H1 (cell line): ENCODE data around the gene TTC27. TPM values are rescaled to one million over a fixed set of nuclear protein-coding genes. Genes with fewer than 3 reads are reported as not detected.

ENCODE experiments used
- CTCF ChIA-PET: fragments of 300-600 bp; sonication (Branson Sonifier 250); formaldehyde crosslinking; loops from one replicate; lab custom pipeline; 2021; ENCODE audit not compliant: partially characterized antibody; lab: Charles Lee
- POLR2A ChIA-PET: fragments of 300-600 bp; sonication (Branson Sonifier 250); formaldehyde crosslinking; loops from one replicate; lab custom pipeline; 2021; ENCODE audit warnings: inconsistent platforms; ENCODE audit not compliant: partially characterized antibody; lab: Charles Lee
- DNase-seq, 2 experiments: peaks; one replicate each; pipeline versions ENCODE4 v3.0.0 to v3.0.0-alpha.2; 2010 to 2022; ENCODE audit warnings: low spot score in 2 of 2, low read depth in 1 of 2, mixed read lengths in 1 of 2
- FAIRE-seq: peaks from 2 replicates; lab custom pipeline; 2011; peaks lifted over from hg19 to GRCh38; lab: Jason Lieb, UNC
- H2AFZ ChIP-seq: 2 replicates; pipeline ENCODE4 v1.8.1; 2012; ENCODE audit warnings: low read length, inconsistent platforms
- H2AK5ac ChIP-seq: 2 replicates; pipeline ENCODE4 v1.6.1; 2013; ENCODE audit warnings: low read depth, low read length
- H2BK120ac ChIP-seq: replicated peaks from 2 replicates; pipeline ENCODE3; 2013; ENCODE audit warnings: low read depth, low read length, inconsistent platforms
- H2BK12ac ChIP-seq: 2 replicates; pipeline ENCODE4 v1.6.1; 2013; ENCODE audit warnings: low read depth, low read length
- H2BK15ac ChIP-seq: 2 replicates; pipeline ENCODE4 v1.6.1; 2013; ENCODE audit warnings: low read length
- H2BK20ac ChIP-seq: 2 replicates; pipeline ENCODE4 v1.6.1; 2013; ENCODE audit warnings: low read length
- H2BK5ac ChIP-seq: 2 replicates; pipeline ENCODE4 v1.6.1; 2013; ENCODE audit warnings: low read depth, low read length
- H3K14ac ChIP-seq: 2 replicates; pipeline ENCODE4 v1.6.1; 2013; ENCODE audit warnings: inconsistent platforms; ENCODE audit not compliant: insufficient read length
- H3K18ac ChIP-seq: 2 replicates; pipeline ENCODE4 v1.6.1; 2013; ENCODE audit warnings: low read length; ENCODE audit errors: extremely low read depth
- H3K23ac ChIP-seq: 2 replicates; pipeline ENCODE4 v1.6.1; 2013; ENCODE audit warnings: inconsistent platforms; ENCODE audit not compliant: insufficient read length
- H3K23me2 ChIP-seq: 2 replicates; pipeline ENCODE4 v1.6.1; 2013; ENCODE audit warnings: low read depth, low read length
- H3K27ac ChIP-seq: 2 replicates; pipeline ENCODE4 v1.6.1; 2011; ENCODE audit warnings: low read depth, low read length, inconsistent platforms
- H3K27me3 ChIP-seq, 4 experiments: replicated peaks in 1 of 4; 1 replicate in 1 of 4; 2 replicates in 3 of 4; pipeline versions ENCODE4 v1.6.1 to v1.8.1; 2011 to 2013; ENCODE audit warnings: low read length in 3 of 4, mild to moderate bottlenecking in 3 of 4, inconsistent platforms in 2 of 4, mixed read lengths in 2 of 4, moderate library complexity in 1 of 4; ENCODE audit not compliant: control insufficient read depth in 3 of 4, insufficient read depth in 3 of 4; ENCODE audit errors: extremely low read depth in 1 of 4
- H3K36me3 ChIP-seq, 4 experiments: 2 replicates each; pipeline versions ENCODE4 v1.6.1 to v1.8.1; 2011 to 2013; ENCODE audit warnings: mild to moderate bottlenecking in 4 of 4, low read length in 3 of 4, moderate library complexity in 2 of 4, control low read depth in 1 of 4, inconsistent platforms in 1 of 4; ENCODE audit not compliant: insufficient read depth in 4 of 4, control insufficient read depth in 2 of 4
- H3K4ac ChIP-seq: replicated peaks from 2 replicates; pipeline ENCODE3; 2013; ENCODE audit warnings: low read length, low read depth, mixed read lengths, inconsistent platforms; ENCODE audit not compliant: insufficient read length
- H3K4me1 ChIP-seq, 4 experiments: replicated peaks in 1 of 4; 1 replicate in 1 of 4; 2 replicates in 3 of 4; pipeline versions ENCODE4 v1.6.1 to v1.8.1; 2011 to 2013; ENCODE audit warnings: low read length in 3 of 4, inconsistent platforms in 2 of 4, mixed read lengths in 1 of 4; ENCODE audit not compliant: insufficient read depth in 4 of 4, control insufficient read depth in 3 of 4
- H3K4me2 ChIP-seq, 2 experiments: 2 replicates each; pipeline versions ENCODE4 v1.6.1 to v1.8.1; 2011 to 2013; ENCODE audit warnings: low read depth in 2 of 2, low read length in 2 of 2, control low read depth in 1 of 2, inconsistent platforms in 1 of 2, mild to moderate bottlenecking in 1 of 2; ENCODE audit not compliant: insufficient read depth in 1 of 2
- H3K4me3 ChIP-seq, 4 experiments: fragments of 200-600, 300-600 bp in 1 of 4; sonication (generic), shearing (Covaris generic), sonication (Bioruptor Twin) in 1 of 4; 2 replicates each; pipeline versions ENCODE4 v1.5.1 to v1.8.1; 2011 to 2016; ENCODE audit warnings: low read length in 4 of 4, low read depth in 3 of 4, control low read depth in 2 of 4, inconsistent platforms in 2 of 4, mild to moderate bottlenecking in 2 of 4, mixed read lengths in 1 of 4, moderate library complexity in 1 of 4; ENCODE audit not compliant: insufficient read depth in 2 of 4; ENCODE audit errors: extremely low read depth in 1 of 4
- H3K56ac ChIP-seq: replicated peaks from 2 replicates; pipeline ENCODE3; 2013; ENCODE audit warnings: low read depth, mild to moderate bottlenecking, mixed read lengths, low read length, inconsistent platforms; ENCODE audit not compliant: insufficient read length
- H3K79me1 ChIP-seq: 2 replicates; pipeline ENCODE4 v1.6.1; 2013; ENCODE audit warnings: low read depth, low read length, control low read depth
- H3K79me2 ChIP-seq, 2 experiments: 2 replicates each; pipeline versions ENCODE4 v1.6.1 to v1.8.1; 2012 to 2013; ENCODE audit warnings: low read length in 2 of 2, mild to moderate bottlenecking in 2 of 2, inconsistent platforms in 1 of 2; ENCODE audit not compliant: insufficient read depth in 2 of 2, control insufficient read depth in 1 of 2
- H3K9ac ChIP-seq, 4 experiments: replicated peaks in 1 of 4; 1 replicate in 1 of 4; 2 replicates in 3 of 4; pipeline versions ENCODE4 v1.6.1 to v1.8.1; 2011 to 2013; ENCODE audit warnings: low read depth in 3 of 4, low read length in 3 of 4, control low read depth in 2 of 4, mild to moderate bottlenecking in 2 of 4, moderate library complexity in 2 of 4, inconsistent platforms in 1 of 4; ENCODE audit errors: extremely low read depth in 1 of 4
- H3K9me3 ChIP-seq, 2 experiments: 2 replicates each; pipeline versions ENCODE4 v1.6.1 to v1.8.1; 2012 to 2013; ENCODE audit warnings: mild to moderate bottlenecking in 2 of 2, moderate library complexity in 2 of 2, control low read depth in 1 of 2, inconsistent platforms in 1 of 2, low read depth in 1 of 2, low read length in 1 of 2, mixed read lengths in 1 of 2; ENCODE audit not compliant: insufficient read depth in 2 of 2
- H4K20me1 ChIP-seq, 2 experiments: replicated peaks in 1 of 2; 2 replicates each; pipeline versions ENCODE3 to v1.8.1; 2011 to 2013; ENCODE audit warnings: inconsistent platforms in 2 of 2, low read length in 2 of 2, mild to moderate bottlenecking in 1 of 2; ENCODE audit not compliant: insufficient read depth in 2 of 2, control insufficient read depth in 1 of 2
- H4K5ac ChIP-seq: 2 replicates; pipeline ENCODE4 v1.6.1; 2013; ENCODE audit warnings: low read length, low read depth, mixed read lengths, inconsistent platforms; ENCODE audit not compliant: insufficient read length
- H4K8ac ChIP-seq: 2 replicates; pipeline ENCODE4 v1.8.0; 2013; ENCODE audit warnings: mild to moderate bottlenecking, moderate library complexity, low read length, inconsistent platforms; ENCODE audit not compliant: insufficient read depth; ENCODE audit errors: extremely low read depth
- H4K91ac ChIP-seq: replicated peaks from 2 replicates; pipeline ENCODE3; 2013; ENCODE audit warnings: low read length, mixed read lengths, inconsistent platforms; ENCODE audit not compliant: insufficient read length
- CEBPB ChIP-seq: IDR thresholded peaks from 2 replicates; pipeline ENCODE4 v1.6.1; 2012; ENCODE audit warnings: low read depth, low read length
- CTCF ChIP-seq, 3 experiments: IDR thresholded peaks; 1 replicate in 2 of 3; 2 replicates in 1 of 3; pipeline versions ENCODE4 v1.5.1 to v1.6.1; 2011; ENCODE audit warnings: low read length in 3 of 3, mild to moderate bottlenecking in 3 of 3, inconsistent platforms in 2 of 3, low read depth in 1 of 3, moderate library complexity in 1 of 3; ENCODE audit not compliant: insufficient read depth in 1 of 3; ENCODE audit errors: control extremely low read depth in 1 of 3
- GABPA ChIP-seq: IDR thresholded peaks from 2 replicates; pipeline ENCODE4 v1.6.1; 2011; ENCODE audit warnings: mild to moderate bottlenecking, low read length, moderate library complexity, borderline replicate concordance; ENCODE audit not compliant: insufficient read depth
- HDAC2 ChIP-seq, 2 experiments: fragments of 300-600 bp in 1 of 2; sonication (generic) in 1 of 2; IDR thresholded peaks; 2 replicates each; pipeline ENCODE4 v1.6.1; 2011 to 2012; ENCODE audit warnings: low read depth in 2 of 2, low read length in 2 of 2, mild to moderate bottlenecking in 2 of 2, moderate library complexity in 2 of 2, borderline replicate concordance in 1 of 2, inconsistent platforms in 1 of 2
- MAFK ChIP-seq: IDR thresholded peaks from 2 replicates; pipeline ENCODE4 v1.6.1; 2012; ENCODE audit warnings: low read depth, mild to moderate bottlenecking, improper control_type of control experiment, low read length
- RFX5 ChIP-seq: IDR thresholded peaks from 2 replicates; pipeline ENCODE4 v1.6.1; 2011; ENCODE audit warnings: low read depth, low read length, improper control_type of control experiment, borderline replicate concordance
- RNF2 ChIP-seq: fragments of 200-900, 300-1000 bp; sonication (generic); IDR thresholded peaks from 2 replicates; pipeline ENCODE4 v1.7.1; 2016; ENCODE audit warnings: borderline replicate concordance, low read depth, mild to moderate bottlenecking, antibody characterized with exemption, low read length; ENCODE audit not compliant: poor library complexity, severe bottlenecking; ENCODE audit errors: missing control alignments
- SIN3A ChIP-seq, 2 experiments: IDR thresholded peaks in 1 of 2; conservative IDR thresholded peaks in 1 of 2; 2 replicates each; pipeline ENCODE4 v1.6.1; 2011 to 2012; ENCODE audit warnings: low read length in 2 of 2, improper control_type of control experiment in 1 of 2, low read depth in 1 of 2, mild to moderate bottlenecking in 1 of 2
- TAF1 ChIP-seq: IDR thresholded peaks from 2 replicates; pipeline ENCODE4 v1.6.1; 2011; ENCODE audit warnings: mild to moderate bottlenecking, low read depth, low read length
- TBP ChIP-seq: IDR thresholded peaks from 2 replicates; pipeline ENCODE4 v1.6.1; 2011; ENCODE audit warnings: low read depth, low read length, improper control_type of control experiment
- WGBS, 2 experiments: shearing (Covaris generic) in 1 of 2; methylation state at CpG; one replicate each; pipeline versions ENCODE4 v1.1.6 to v1.1.7; 2013 to 2015; ENCODE audit warnings: low lambda C conversion rate in 2 of 2, mixed read lengths in 2 of 2, inconsistent platforms in 1 of 2, low coverage in 1 of 2, missing lambda C conversion rate in 1 of 2; ENCODE audit not compliant: insufficient replicate concordance in 2 of 2, insufficient coverage in 1 of 2, insufficient read length in 1 of 2; ENCODE audit errors: extremely low coverage in 1 of 2, missing lambda C conversion rate in 1 of 2; 5-methylcytosine and 5-hydroxymethylcytosine counted together
- polyA plus RNA-seq, 7 experiments: library from polyadenylated mRNA; depleted of rRNA in 3 of 7; stranded (reverse) in 5 of 7; unstranded in 2 of 7; fragments of >200 nt in 5 of 7; fragments of 200-250 nt in 2 of 7; gene quantifications; 1 replicate in 5 of 7; 2 replicates in 1 of 7; 4 replicates in 1 of 7; pipeline versions ENCODE4 v1.2.1 to v1.2.3, GENCODE V29; 2011 to 2013; ENCODE audit warnings: missing spikeins in 2 of 7, mixed read lengths in 2 of 7
- total RNA-seq: library from RNA; stranded (reverse); fragmentation: NEBNext Ultra II Directional; extraction: Animal tissue kit (Norgen Biotek cat#: 25700); gene quantifications from 2 replicates; pipeline ENCODE4 v1.2.1, GENCODE V29; 2021

Gene TTC27
- total and polyA plus RNA-seq, 2 of the 8 experiments (the other 6 are each of a cell fraction or from before 2014, with no cell fraction given) = 13.8 to 29.1 TPM

DNA sequence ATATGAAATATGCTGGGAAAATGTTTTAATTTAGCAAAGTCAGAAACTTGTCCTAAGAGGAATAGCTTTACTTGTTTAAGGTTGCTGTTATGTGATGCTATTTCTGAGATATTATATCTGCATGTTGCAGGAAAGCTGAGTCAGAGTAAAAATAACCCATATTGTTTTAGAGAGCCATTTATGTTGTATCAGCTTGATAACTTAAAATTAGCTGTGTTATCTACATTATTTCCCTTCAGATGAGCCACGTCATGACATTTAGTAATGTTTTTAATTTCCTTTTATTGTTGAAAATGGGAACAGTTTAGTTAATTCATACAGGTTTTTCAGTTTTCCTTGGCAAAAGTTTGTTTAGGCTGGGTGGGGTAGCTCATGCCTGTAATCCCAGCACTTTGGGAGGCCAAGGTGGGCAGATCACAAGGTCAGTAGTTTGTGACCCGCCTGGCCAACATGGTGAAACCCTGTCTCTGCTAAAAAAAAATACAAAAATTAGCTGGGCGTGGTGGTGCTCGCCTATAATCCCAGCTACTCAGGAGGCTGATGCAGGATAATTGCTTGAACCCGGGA lies 55.8 kb downstream of the TTC27 start:
- no peaks in the 10 kb centered on the region for H3K23me2 ChIP-seq
- H3K14ac ChIP-seq = no peak overlapping the region
- H2BK5ac ChIP-seq = no peak overlapping the region
- H3K9ac ChIP-seq = no peak overlapping the region
- 98% methylated on average over 5 of the region's 5 CpGs; no CpG with 5 or more reads in 1 of the 2 experiments for WGBS, 2 experiments
- no peak overlapping the region for H2BK12ac ChIP-seq
- no peaks in the 10 kb centered on the region for H3K79me2 ChIP-seq
- no peak overlapping the region for H2AFZ ChIP-seq
- no peak overlapping the region for H3K4me3 ChIP-seq
- ChIA-PET POLR2A (no interaction called here), CTCF (interaction anchor here (0.6 to 0.8 kb wide), 2 partner anchors 10 to 350 kb away, joined by 3 read pairs; no protein-coding TSS in a partner anchor)
- no peak overlapping the region for H4K91ac ChIP-seq
- no peak overlapping the region for H3K4me2 ChIP-seq
- no peak for DNase-seq
- no peak overlapping the region for H2BK20ac ChIP-seq
- no peaks in the 10 kb centered on the region for H3K36me3 ChIP-seq
- H4K5ac ChIP-seq = no peak overlapping the region
- H4K8ac ChIP-seq = no peak overlapping the region
- H3K27me3 ChIP-seq = no peaks in the 10 kb centered on the region
- no peaks in the 10 kb centered on the region for H3K4me1 ChIP-seq
- no peaks in the 10 kb centered on the region for H4K20me1 ChIP-seq
- H3K18ac ChIP-seq = no peak overlapping the region
- no peaks in the 10 kb centered on the region for H3K79me1 ChIP-seq
- H3K27ac ChIP-seq = no peak overlapping the region
- no peaks in the 10 kb centered on the region for H3K9me3 ChIP-seq
- no peak overlapping the region for H2AK5ac ChIP-seq
- H3K23ac ChIP-seq = no peak overlapping the region
- no peak for FAIRE-seq
- no peak overlapping the region for H2BK120ac ChIP-seq
- H2BK15ac ChIP-seq = no peak overlapping the region
- no peak overlapping the region for H3K56ac ChIP-seq
- H3K4ac ChIP-seq = no peak overlapping the region
- TF ChIP-seq TAF1 (no peak), GABPA (no peak), CEBPB (no peak), RFX5 (no peak), HDAC2 (IDR thresholded peaks at IDR 0.05; ENCODE audit: borderline replicate concordance in 1 of 2, low read depth in 2 of 2, low read length in 2 of 2) (no peak), TBP (no peak), SIN3A (conservative IDR thresholded peaks at IDR 0.05 in 1 of 2, IDR thresholded peaks at IDR 0.05 in 1 of 2; ENCODE audit: low read depth in 1 of 2, low read length in 2 of 2) (no peak), CTCF (IDR thresholded peaks at IDR 0.05; ENCODE audit: control extremely low read depth in 1 of 3, insufficient read depth in 1 of 3, low read depth in 1 of 3, low read length in 3 of 3) (no peak), RNF2 (no peak), MAFK (no peak)
